Stimulated activated naive CD8-positive, alpha-beta T cell treated with anti-CD3 and anti-CD28 coated beads, Interleukin-15, Interleukin-2, amounts not matched to agents 100 U/mL and 50 U/mL, for 24 hours (primary cell): Measurements from ENCODE around the gene CSRP1.
"Not testable (repeated sequence)": the region's sequence is repeated elsewhere in the genome, so short reads cannot be mapped to it uniquely, and the experiment has no call there.

Experiments used
- ATAC-seq: fragments of 150-1000 bp; cut with Tn5 transposase; one replicate; pipeline ENCODE4 v1.10.0; 2021
- DNase-seq: peaks from one replicate; pipeline ENCODE4 v3.0.0; 2021

The CSRP1 gene

GRCh38 chr1:201496296-201496690, 10.6 kb downstream of the CSRP1 start:
- ATAC-seq (no peak), DNase-seq (no peak)

GRCh38 chr1:201495551-201496295, 11.2 kb downstream of the CSRP1 start:
- ATAC-seq: no peak
- DNase-seq: no peak

- ATAC-seq (no peak), DNase-seq (no peak)
Measured at GRCh38 chr1:201493757-201494617, 12.9 kb downstream of the CSRP1 start.

GRCh38 chr1:201493026-201493656, 13.8 kb downstream of the CSRP1 start:
- not testable (repeated sequence) for ATAC-seq, DNase-seq

GRCh38 chr1:201491896-201492511, 14.9 kb downstream of the CSRP1 start:
- DNase-seq: no peak
- no peak for ATAC-seq

- ATAC-seq: no peak
- no peak for DNase-seq
Measured at GRCh38 chr1:201490708-201491131, 16.2 kb downstream of the CSRP1 start.

- DNase-seq: no peak
- ATAC-seq: no peak
Measured at GRCh38 chr1:201489643-201490261, 17.2 kb downstream of the CSRP1 start.

GRCh38 chr1:201488830-201489589, 17.9 kb downstream of the CSRP1 start:
- DNase-seq (no peak), ATAC-seq (no peak)

- no peak for ATAC-seq
- DNase-seq: no peak
Measured at GRCh38 chr1:201487742-201488141, 19.2 kb downstream of the CSRP1 start.

- ATAC-seq: no peak
- no peak for DNase-seq
Measured at GRCh38 chr1:201486187-201486586, 20.7 kb downstream of the CSRP1 start.

- ATAC-seq: no peak
- no peak for DNase-seq
Measured at GRCh38 chr1:201485184-201485774, 21.6 kb downstream of the CSRP1 start.

GRCh38 chr1:201483373-201483949, 23.5 kb downstream of the CSRP1 start:
- DNase-seq: no peak
- no peak for ATAC-seq

- ATAC-seq (no peak), DNase-seq (no peak)
Measured at GRCh38 chr1:201482755-201483154, 24.2 kb downstream of the CSRP1 start.

- ATAC-seq (peak; percentile 85), DNase-seq (peak; percentile 85)
Measured at GRCh38 chr1:201481761-201482493, 25.0 kb downstream of the CSRP1 start.

- ATAC-seq: no peak
- no peak for DNase-seq
Measured at GRCh38 chr1:201481004-201481380, 25.9 kb downstream of the CSRP1 start.

GRCh38 chr1:201480231-201481003, 26.5 kb downstream of the CSRP1 start:
- DNase-seq (peak; percentile 72), ATAC-seq (peak; percentile 44)

- ATAC-seq: no peak
- no peak for DNase-seq
Measured at GRCh38 chr1:201479201-201479730, 27.7 kb downstream of the CSRP1 start.

GRCh38 chr1:201478666-201479065, 28.3 kb downstream of the CSRP1 start:
- ATAC-seq: not testable (repeated sequence)

More at GRCh38 chr1:201478666-201479065, 28.3 kb downstream of the CSRP1 start:
- DNase-seq: not testable (repeated sequence)
